NCI-H1417 treated with DMSO at 0.1 percent for 48 hours (cell line): ENCODE data around the gene CLEC16A.
"Not testable (repeated sequence)": the region's sequence is repeated elsewhere in the genome, so short reads cannot be mapped to it uniquely, and the experiment has no call there.

Experiments used
- DNase-seq: peaks from one replicate; lab custom pipeline; 2025; lab: John Stamatoyannopoulos, UW

The CLEC16A gene

GRCh38 chr16:11202260-11203091, 258.1 kb downstream of the CLEC16A start:
- DNase-seq: no peak

- DNase-seq: no peak
Observed at GRCh38 chr16:11203111-11203623, 258.8 kb downstream of the CLEC16A start.

- DNase-seq: no peak
Observed at GRCh38 chr16:11204513-11205047, 260.2 kb downstream of the CLEC16A start.

GRCh38 chr16:11205065-11205699, 260.8 kb downstream of the CLEC16A start:
- DNase-seq: no peak

GRCh38 chr16:11205754-11206581, 261.6 kb downstream of the CLEC16A start:
- no peak for DNase-seq

- DNase-seq: no peak
Observed at GRCh38 chr16:11207646-11208045, 263.3 kb downstream of the CLEC16A start.

GRCh38 chr16:11208916-11209665, 264.7 kb downstream of the CLEC16A start:
- DNase-seq: no peak

GRCh38 chr16:11210260-11210659, 265.9 kb downstream of the CLEC16A start:
- DNase-seq: no peak

GRCh38 chr16:11211061-11211976, 267.0 kb downstream of the CLEC16A start:
- DNase-seq: no peak

- no peak for DNase-seq
Observed at GRCh38 chr16:11211977-11212797, 267.8 kb downstream of the CLEC16A start.

- no peak for DNase-seq
Observed at GRCh38 chr16:11212798-11213196, 268.4 kb downstream of the CLEC16A start.

- no peak for DNase-seq
Observed at GRCh38 chr16:11213373-11213772, 269.0 kb downstream of the CLEC16A start.

- no peak for DNase-seq
Observed at GRCh38 chr16:11213799-11214198, 269.4 kb downstream of the CLEC16A start.

- DNase-seq: no peak
Observed at GRCh38 chr16:11215935-11216556, 271.7 kb downstream of the CLEC16A start.

GRCh38 chr16:11217651-11218603, 273.6 kb downstream of the CLEC16A start:
- no peak for DNase-seq

- no peak for DNase-seq
Observed at GRCh38 chr16:11218604-11218962, 274.2 kb downstream of the CLEC16A start.

GRCh38 chr16:11219178-11219577, 274.8 kb downstream of the CLEC16A start:
- no peak for DNase-seq

GRCh38 chr16:11220507-11220906, 276.1 kb downstream of the CLEC16A start:
- not testable (repeated sequence) for DNase-seq
